K562 (cell line): ENCODE measurements around the gene AGPAT2. TPM values are rescaled to one million over a fixed set of nuclear protein-coding genes. Genes with fewer than 3 reads are reported as not detected.

ENCODE experiments used
- BRD9 ChIP-seq: fragments of 450-650 bp; IDR thresholded peaks from 2 replicates; pipeline ENCODE4 v1.6.1; 2018; ENCODE audit warnings: low read depth; ENCODE audit not compliant: partially characterized antibody
- HBP1 ChIP-seq: fragments of 450-650 bp; formaldehyde crosslinking; IDR thresholded peaks from 2 replicates; pipeline ENCODE4 v1.4.0; 2022; ENCODE audit warnings: missing genetic modification characterization
- POLR2G ChIP-seq: fragments of 200-400 bp; formaldehyde crosslinking; IDR thresholded peaks from 2 replicates; pipeline ENCODE4 v1.6.1; 2017; ENCODE audit warnings: low read depth, mild to moderate bottlenecking, antibody characterized with exemption, low read length, moderate library complexity
- PTTG1 ChIP-seq: fragments of 450-650 bp; IDR thresholded peaks from 2 replicates; pipeline ENCODE4 v1.6.1; 2016; ENCODE audit warnings: low read depth, mild to moderate bottlenecking, missing genetic modification characterization, missing compliant biosample characterization
- RFX5 ChIP-seq: IDR thresholded peaks from 2 replicates; pipeline ENCODE4 v1.6.1; 2011; ENCODE audit warnings: low read depth, mild to moderate bottlenecking, improper control_type of control experiment, low read length
- SAP30 ChIP-seq: fragments of 200-600 bp; sonication (generic); IDR thresholded peaks from 2 replicates; pipeline ENCODE4 v1.6.1; 2012; ENCODE audit warnings: borderline replicate concordance, low read depth, mild to moderate bottlenecking, moderate library complexity, low read length, control low read depth, inconsistent platforms; ENCODE audit not compliant: insufficient read depth, poor library complexity, severe bottlenecking
- SIX5 ChIP-seq, 2 experiments: IDR thresholded peaks; 2 replicates each; pipeline ENCODE4 v1.6.1; 2011; ENCODE audit warnings: low read length in 2 of 2, borderline replicate concordance in 1 of 2, low read depth in 1 of 2, mild to moderate bottlenecking in 1 of 2, moderate library complexity in 1 of 2; ENCODE audit not compliant: insufficient read depth in 1 of 2
- SRSF3 ChIP-seq: fragments of 200-400 bp; formaldehyde crosslinking; IDR thresholded peaks from 2 replicates; pipeline ENCODE4 v1.6.1; 2016; ENCODE audit warnings: mild to moderate bottlenecking, low read length, moderate library complexity; ENCODE audit not compliant: insufficient read depth
- ZFP91 ChIP-seq: sonication (generic); formaldehyde crosslinking; IDR thresholded peaks from 2 replicates; pipeline ENCODE4 v1.8.0; 2022; ENCODE audit warnings: mild to moderate bottlenecking, missing genetic modification reagents
- ZFPM2 ChIP-seq: fragments of 250-450 bp; sonication (Bioruptor Pico); IDR thresholded peaks from 2 replicates; pipeline ENCODE4 v1.5.1; 2022; ENCODE audit warnings: mild to moderate bottlenecking
- ZNF212 ChIP-seq: fragments of 450-650 bp; formaldehyde crosslinking; IDR thresholded peaks from 2 replicates; pipeline ENCODE4 v1.4.0; 2020; ENCODE audit warnings: mild to moderate bottlenecking
- ZNF277 ChIP-seq: fragments of 250-450 bp; sonication (Bioruptor Pico); IDR thresholded peaks from 2 replicates; pipeline ENCODE4 v1.8.0; 2022; ENCODE audit warnings: inconsistent platforms, mild to moderate bottlenecking, moderate library complexity, borderline replicate concordance
- ZNF316 ChIP-seq: fragments of 450-650 bp; IDR thresholded peaks from 2 replicates; pipeline ENCODE4 v1.6.1; 2016
- ZNF609 ChIP-seq: sonication (generic); formaldehyde crosslinking; IDR thresholded peaks from 2 replicates; pipeline ENCODE4 v1.8.1; 2023; ENCODE audit warnings: missing genetic modification reagents, mild to moderate bottlenecking, borderline replicate concordance
- polyA plus RNA-seq, 8 experiments: library from polyadenylated mRNA; depleted of rRNA in 4 of 8; stranded (reverse) in 5 of 8; unstranded in 3 of 8; fragments of >200 nt; fragmentation: Nextera tagmentation in 2 of 8; fragmentation: Illumina TruSeq in 1 of 8; extraction: Ambion mirVana in 2 of 8; extraction: Trizol in 1 of 8; gene quantifications; 2 replicates each; pipeline versions ENCODE4 v1.2.1 to v1.2.3, GENCODE V29; 2011 to 2014; ENCODE audit warnings: inconsistent platforms in 1 of 8, missing spikeins in 1 of 8
- total RNA-seq, 7 experiments: library from RNA; depleted of rRNA in 6 of 7; stranded (reverse); fragments of >200 nt in 6 of 7; fragmentation: Illumina TruSeq in 2 of 7; extraction: Trizol in 2 of 7; gene quantifications; 2 replicates each; pipeline versions ENCODE4 v1.2.1 to v1.2.3, GENCODE V29; 2011 to 2021; ENCODE audit warnings: low replicate concordance in 1 of 7

AGPAT2 gene
- total and polyA plus RNA-seq, 9 of the 15 experiments (the other 6 are each of a cell fraction or from before 2014, with no cell fraction given), result 0.13 to 54.5 (median 23.9) TPM

DNA sequence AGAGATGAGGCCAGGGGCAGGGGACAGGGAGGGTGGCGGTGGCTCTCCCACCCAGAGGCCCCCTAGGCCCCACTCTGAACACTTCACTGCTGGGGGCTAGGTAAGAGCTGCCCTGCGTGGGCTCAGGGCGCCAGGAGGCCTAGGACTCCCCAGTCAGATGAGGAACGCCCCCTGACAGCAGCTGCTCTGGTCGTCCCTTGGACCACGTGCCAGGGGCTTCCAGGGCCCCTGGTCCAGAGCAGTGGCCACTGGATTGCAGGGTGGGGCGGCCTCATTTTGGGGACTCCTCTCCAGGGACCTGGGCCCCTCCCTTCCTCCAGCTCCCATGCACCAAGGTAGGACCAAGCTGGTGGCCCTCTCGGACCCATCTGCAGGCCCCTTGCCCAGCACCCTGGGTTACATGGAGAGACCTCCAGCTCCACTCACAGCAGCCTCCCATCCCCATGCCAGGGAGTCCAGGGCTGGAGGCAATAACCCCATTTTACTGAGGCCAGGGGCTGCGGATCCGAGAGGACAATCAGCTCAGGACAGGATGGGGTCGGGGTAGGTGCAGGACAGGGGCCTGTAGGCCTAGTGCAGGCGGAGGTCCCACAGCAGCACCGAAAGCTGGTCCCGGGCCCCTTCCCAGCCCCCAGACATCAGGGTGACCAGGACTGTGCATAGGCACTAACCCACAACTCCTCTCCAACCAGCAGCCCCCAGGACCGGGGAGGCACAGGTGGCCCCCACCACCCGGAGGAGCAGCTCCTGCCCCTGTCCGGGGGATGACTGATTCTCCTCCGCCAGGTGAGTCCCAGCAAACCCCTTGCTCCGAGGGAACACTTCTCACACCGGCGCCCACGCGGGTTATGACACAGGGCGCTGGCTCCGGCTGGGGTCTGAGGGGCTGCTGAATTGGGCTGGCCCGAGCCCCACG is 23.0 kb downstream of the AGPAT2 start (continued):
- no peak for TF ChIP-seq HBP1 (CRISPR knock-in tag)
- no peak for TF ChIP-seq ZNF316
- no peak for TF ChIP-seq ZNF609 (CRISPR knock-in tag)
- TF ChIP-seq PTTG1 (tag), result no peak
- peak; percentile 81 for TF ChIP-seq SAP30
- TF ChIP-seq ZFP91 (CRISPR knock-in tag), result no peak
- TF ChIP-seq SRSF3, result no peak
- no peak for TF ChIP-seq BRD9
- TF ChIP-seq SIX5 (IDR thresholded peaks at IDR 0.05; ENCODE audit: borderline replicate concordance in 1 of 2, insufficient read depth in 1 of 2, low read depth in 1 of 2, low read length in 2 of 2), result no peak
- no peak for TF ChIP-seq RFX5
- peak; percentile 18; the same call in 1 of the 2 replicates for TF ChIP-seq POLR2G
- TF ChIP-seq ZNF277 (CRISPR knock-in tag), result no peak
- TF ChIP-seq ZFPM2 (CRISPR knock-in tag), result no peak
- TF ChIP-seq ZNF212 (CRISPR knock-in tag), result no peak
